Endodermal cell (in vitro differentiated cells): ENCODE data around the gene RHOG. TPM values are rescaled to one million over a fixed set of nuclear protein-coding genes. Genes with fewer than 3 reads are reported as not detected.
A peak's percentile ranks its signal among the peaks of the same experiment; 100 is the strongest.

Source experiments
- DNase-seq: peaks from one replicate; pipeline ENCODE4 v3.0.0-alpha.2; 2017
- H3K27ac ChIP-seq: 2 replicates; pipeline ENCODE4 v1.5.1; 2013; ENCODE audit warnings: mild to moderate bottlenecking, low read depth, low read length, moderate library complexity
- H3K27me3 ChIP-seq: 2 replicates; pipeline ENCODE4 v1.6.1; 2013; ENCODE audit warnings: mild to moderate bottlenecking, low read length, moderate library complexity; ENCODE audit not compliant: insufficient read depth, control insufficient read depth, poor library complexity, severe bottlenecking
- H3K36me3 ChIP-seq: 2 replicates; pipeline ENCODE4 v1.7.0; 2013; ENCODE audit warnings: mild to moderate bottlenecking, low read length, moderate library complexity; ENCODE audit not compliant: control insufficient read depth, insufficient read depth
- H3K4me1 ChIP-seq: one replicate; pipeline ENCODE4 v1.7.0; 2013; ENCODE audit warnings: low read length; ENCODE audit not compliant: control insufficient read depth, insufficient read depth
- H3K4me3 ChIP-seq: 2 replicates; pipeline ENCODE4 v1.5.1; 2013; ENCODE audit warnings: mild to moderate bottlenecking, low read length, moderate library complexity
- H3K9ac ChIP-seq: 2 replicates; pipeline ENCODE4 v1.6.1; 2013; ENCODE audit warnings: mild to moderate bottlenecking, low read length, moderate library complexity; ENCODE audit not compliant: poor library complexity, severe bottlenecking; ENCODE audit errors: extremely low read depth
- H3K9me3 ChIP-seq: 2 replicates; pipeline ENCODE4 v1.6.1; 2013; ENCODE audit warnings: mild to moderate bottlenecking, low read length, moderate library complexity; ENCODE audit not compliant: control insufficient read depth
- H3K27ac Mint-ChIP-seq: 2 replicates; pipeline ENCODE4 v1.8.0; 2020; ENCODE audit warnings: mixed read lengths
- H3K27me3 Mint-ChIP-seq: 2 replicates; pipeline ENCODE4 v1.8.0; 2021; ENCODE audit warnings: mild to moderate bottlenecking, mixed read lengths; ENCODE audit not compliant: insufficient read depth
- H3K36me3 Mint-ChIP-seq: 2 replicates; pipeline ENCODE4 v1.8.0; 2020; ENCODE audit warnings: low read depth, mixed read lengths
- H3K4me1 Mint-ChIP-seq: 2 replicates; pipeline ENCODE4 v1.8.0; 2020; ENCODE audit warnings: mixed read lengths
- H3K4me3 Mint-ChIP-seq: 2 replicates; pipeline ENCODE4 v1.8.0; 2020; ENCODE audit warnings: mild to moderate bottlenecking, moderate library complexity, mixed read lengths
- H3K9me3 Mint-ChIP-seq: 2 replicates; pipeline ENCODE4 v1.8.0; 2020; ENCODE audit warnings: mild to moderate bottlenecking, mixed read lengths
- WGBS, 2 experiments: methylation state at CpG; one replicate each; pipeline versions ENCODE4 v1.1.5 to v1.1.7; 2013; ENCODE audit warnings: missing lambda C conversion rate in 2 of 2, mixed read lengths in 1 of 2; ENCODE audit not compliant: insufficient coverage in 1 of 2, insufficient read length in 1 of 2; 5-methylcytosine and 5-hydroxymethylcytosine counted together
- total RNA-seq, 2 donors: library from RNA; stranded (reverse); fragmentation: NEBNext Ultra II Directional in 1 of 2; extraction: Animal tissue kit (Norgen Biotek cat#: 25700) in 1 of 2; gene quantifications; 2 replicates in 1 of 2; 3 replicates in 1 of 2; pipeline ENCODE4 v1.2.1, GENCODE V29; 2021
- TF ChIP-seq, protein P1 (sequence below): fragments of 200-600 bp; sonication (generic); conservative IDR thresholded peaks from 2 replicates; pipeline ENCODE4 v1.5.0; 2021; ENCODE audit warnings: antibody characterized with exemption, mild to moderate bottlenecking

The RHOG gene
- total RNA-seq, 2 donors from 2014 or later = 25.5 to 27.6 TPM

- H3K9me3 Mint-ChIP-seq = no peaks in the 10 kb centered on the region
- no peak overlapping the region for H3K4me3 ChIP-seq
- no peak for DNase-seq
- H3K4me1 Mint-ChIP-seq = peaks cover 13% of the 10 kb centered on the region
- no peak overlapping the region for H3K27ac Mint-ChIP-seq
- peaks cover 5% of the 10 kb centered on the region for H3K27me3 Mint-ChIP-seq
- H3K9me3 ChIP-seq = no peaks in the 10 kb centered on the region
- H3K36me3 ChIP-seq = peaks cover 6% of the 10 kb centered on the region
- H3K36me3 Mint-ChIP-seq = no peaks in the 10 kb centered on the region
- TF ChIP-seq, protein P1, sequence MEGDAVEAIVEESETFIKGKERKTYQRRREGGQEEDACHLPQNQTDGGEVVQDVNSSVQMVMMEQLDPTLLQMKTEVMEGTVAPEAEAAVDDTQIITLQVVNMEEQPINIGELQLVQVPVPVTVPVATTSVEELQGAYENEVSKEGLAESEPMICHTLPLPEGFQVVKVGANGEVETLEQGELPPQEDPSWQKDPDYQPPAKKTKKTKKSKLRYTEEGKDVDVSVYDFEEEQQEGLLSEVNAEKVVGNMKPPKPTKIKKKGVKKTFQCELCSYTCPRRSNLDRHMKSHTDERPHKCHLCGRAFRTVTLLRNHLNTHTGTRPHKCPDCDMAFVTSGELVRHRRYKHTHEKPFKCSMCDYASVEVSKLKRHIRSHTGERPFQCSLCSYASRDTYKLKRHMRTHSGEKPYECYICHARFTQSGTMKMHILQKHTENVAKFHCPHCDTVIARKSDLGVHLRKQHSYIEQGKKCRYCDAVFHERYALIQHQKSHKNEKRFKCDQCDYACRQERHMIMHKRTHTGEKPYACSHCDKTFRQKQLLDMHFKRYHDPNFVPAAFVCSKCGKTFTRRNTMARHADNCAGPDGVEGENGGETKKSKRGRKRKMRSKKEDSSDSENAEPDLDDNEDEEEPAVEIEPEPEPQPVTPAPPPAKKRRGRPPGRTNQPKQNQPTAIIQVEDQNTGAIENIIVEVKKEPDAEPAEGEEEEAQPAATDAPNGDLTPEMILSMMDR = no peak
- no peak overlapping the region for H3K4me3 Mint-ChIP-seq
- no peaks in the 10 kb centered on the region for H3K4me1 ChIP-seq
- WGBS, 2 experiments = 86 to 100% methylated on average over 3 of the region's 3 CpGs
- H3K27ac ChIP-seq = no peak overlapping the region
- no peak overlapping the region for H3K9ac ChIP-seq
- H3K27me3 ChIP-seq = no peaks in the 10 kb centered on the region
These were observed 2.6 kb upstream of the RHOG start for GRCh38 chr11:3843326-3843725.

GRCh38 chr11:3841426-3842350, 929 bp upstream of the RHOG start:
- H3K27ac Mint-ChIP-seq = no peak overlapping the region
- peaks cover 11% of the 10 kb centered on the region for H3K36me3 ChIP-seq
- H3K27me3 Mint-ChIP-seq = peaks cover 5% of the 10 kb centered on the region
- peak overlapping the region; percentile 51 for H3K9ac ChIP-seq
- peak overlapping the region; percentile 80 for H3K4me3 Mint-ChIP-seq
- H3K9me3 ChIP-seq = no peaks in the 10 kb centered on the region
- TF ChIP-seq, protein P1 = peak; percentile 90
- peak overlapping the region; percentile 75 for H3K4me3 ChIP-seq
- H3K27ac ChIP-seq = peak overlapping the region; percentile 10
- H3K4me1 Mint-ChIP-seq = peaks cover 17% of the 10 kb centered on the region
- DNase-seq = peak; percentile 95
- 28 to 42% methylated on average over 23 to 44 of the region's 44 CpGs for WGBS, 2 experiments
- no peaks in the 10 kb centered on the region for H3K36me3 Mint-ChIP-seq
- no peaks in the 10 kb centered on the region for H3K9me3 Mint-ChIP-seq
- no peaks in the 10 kb centered on the region for H3K27me3 ChIP-seq
- peaks cover 12% of the 10 kb centered on the region for H3K4me1 ChIP-seq

- Mint-ChIP-seq H3K36me3 (peaks cover 4% of the 10 kb centered on the region), H3K27ac (peak overlapping the region; percentile 13), H3K4me3 (peak overlapping the region; percentile 80), H3K27me3 (peaks cover 5% of the 10 kb centered on the region), H3K4me1 (peaks cover 22% of the 10 kb centered on the region), H3K9me3 (no peaks in the 10 kb centered on the region)
- DNase-seq = peak; percentile 64
- Histone ChIP-seq H3K4me1 (peaks cover 13% of the 10 kb centered on the region), H3K27me3 (no peaks in the 10 kb centered on the region), H3K27ac (no peak overlapping the region), H3K36me3 (peaks cover 17% of the 10 kb centered on the region), H3K4me3 (peak overlapping the region; percentile 91), H3K9ac (peak overlapping the region; percentile 49), H3K9me3 (no peaks in the 10 kb centered on the region)
- TF ChIP-seq, protein P1 = no peak
- WGBS, 2 experiments = 3 to 5% methylated on average over 10 to 46 of the region's 46 CpGs
These were observed 522 bp downstream of the RHOG start for GRCh38 chr11:3840004-3840869.
